Measurements from ENCODE around the gene ASTN2.

- TF ChIP-seq CTCF (IDR thresholded peaks at IDR 0.05) (no peak), POLR2AphosphoS5 (IDR thresholded peaks at IDR 0.05) (no peak)
Observed at GRCh38 chr9:116877072-116877471, 537.8 kb downstream of the ASTN2 start.

Data from prostate gland (tissue), 2 donors.